HG03066 (cell line): ENCODE data around the gene IFI44L.

Experiments
- ATAC-seq: cut with Tn5 transposase; IDR thresholded peaks from one replicate; pipeline ENCODE4 v1.9.1; 2021; ENCODE audit warnings: low read depth; ENCODE audit not compliant: unreplicated experiment

Gene IFI44L

GRCh38 chr1:78687315-78687714 is 67.1 kb downstream of the IFI44L start:
- ATAC-seq = no peak

- ATAC-seq = no peak
Measured at GRCh38 chr1:78687914-78688313, 67.7 kb downstream of the IFI44L start.

- ATAC-seq = no peak
Measured at GRCh38 chr1:78688697-78689096, 68.4 kb downstream of the IFI44L start.

GRCh38 chr1:78690516-78690915 is 70.3 kb downstream of the IFI44L start:
- ATAC-seq = no peak

- ATAC-seq = no peak
Measured at GRCh38 chr1:78691995-78692747, 71.9 kb downstream of the IFI44L start.
